Camera-type eye (tissue), 1 donor: Measurements from ENCODE around the gene GPRC5B. TPM values are rescaled to one million over a fixed set of nuclear protein-coding genes. Genes with fewer than 3 reads are reported as not detected.

Source experiments
- total RNA-seq: library from RNA; depleted of rRNA; stranded (reverse); fragments of >200 nt; gene quantifications from one replicate; pipeline ENCODE4 v1.2.3, GENCODE V29; 2014

GPRC5B gene
- 57.1 TPM for total RNA-seq

GRCh38 chr16:19884611-19885450 is at the start of gene GPRC5B:
TSS of gene GPRC5B (minus strand) at chr16:19884848. CDS start at chr16:19872845, 12,003 bp downstream.

Other genes with a start within 250 kb of the GPRC5B start
- 22.3 TPM for gene KNOP1, start 166.6 kb downstream of the GPRC5B start, total RNA-seq
- gene IQCK, start 166.6 kb downstream of the GPRC5B start, total RNA-seq, result 30.6 TPM
- 0.38 TPM for gene GPR139, start 189.0 kb upstream of the GPRC5B start, total RNA-seq